Left lobe of liver (tissue), 2 donors: ENCODE results near the gene DDB1. TPM values are rescaled to one million over a fixed set of nuclear protein-coding genes. Genes with fewer than 3 reads are reported as not detected.
"Not testable (repeated sequence)": the region's sequence is repeated elsewhere in the genome, so short reads cannot be mapped to it uniquely, and the experiment has no call there.

Source experiments
- ATAC-seq: fragments of 200-7000 bp; cut with Tn5 transposase; one replicate; pipeline ENCODE4 v1.9.1; 2020; ENCODE audit warnings: mild to moderate bottlenecking, moderate library complexity
- DNase-seq: peaks from one replicate; pipeline ENCODE4 v3.0.0-alpha.2; 2020; ENCODE audit warnings: low spot score
- total RNA-seq: library from RNA; stranded (reverse); gene quantifications from one replicate; pipeline ENCODE4 v1.2.1, GENCODE V29; 2021
- donor health status: DM: no; HTN: no; CAD: no; lungs with moderate emphysema.
- donor health status: DM: no; HTN: yes; CAD: no.

The DDB1 gene
- total RNA-seq, 1 donor from 2014 or later: 105 TPM

- DNase-seq: no peak
- ATAC-seq: no peak
Measured at GRCh38 chr11:61274084-61274483, 58.8 kb downstream of the DDB1 start.

- ATAC-seq (peak; percentile 29), DNase-seq (no peak)
Measured at GRCh38 chr11:61273178-61274078, 59.5 kb downstream of the DDB1 start.

GRCh38 chr11:61272731-61273130, 60.2 kb downstream of the DDB1 start:
- no peak for ATAC-seq
- no peak for DNase-seq

GRCh38 chr11:61270354-61271076, 62.4 kb downstream of the DDB1 start:
- DNase-seq (no peak), ATAC-seq (no peak)

- ATAC-seq (no peak), DNase-seq (no peak)
Measured at GRCh38 chr11:61268588-61269250, 64.2 kb downstream of the DDB1 start.

DNA sequence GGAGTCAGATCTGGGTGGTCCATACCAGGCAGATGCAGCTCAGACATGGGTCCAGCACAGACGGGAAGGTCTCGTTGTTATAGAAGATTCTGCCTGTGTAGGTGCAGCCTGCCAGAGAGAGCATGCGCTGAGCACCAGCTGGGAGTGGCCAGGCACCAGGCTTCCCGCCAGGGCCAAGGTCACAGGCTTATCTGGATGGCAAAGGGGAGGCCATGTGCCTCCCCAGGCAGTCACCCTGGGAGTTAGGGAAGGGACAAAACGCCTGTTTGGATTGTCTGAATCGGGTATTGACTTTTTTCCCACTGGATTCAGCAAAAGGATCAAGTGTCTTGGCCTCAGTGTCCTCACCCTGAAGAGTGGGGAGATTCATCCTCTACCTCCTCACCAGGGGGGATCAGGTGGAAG, 65.5 kb downstream of the DDB1 start:
- DNase-seq (peak; percentile 95), ATAC-seq (peak; percentile 82)

GRCh38 chr11:61266602-61267001, 66.3 kb downstream of the DDB1 start:
- DNase-seq (no peak), ATAC-seq (no peak)

DNA sequence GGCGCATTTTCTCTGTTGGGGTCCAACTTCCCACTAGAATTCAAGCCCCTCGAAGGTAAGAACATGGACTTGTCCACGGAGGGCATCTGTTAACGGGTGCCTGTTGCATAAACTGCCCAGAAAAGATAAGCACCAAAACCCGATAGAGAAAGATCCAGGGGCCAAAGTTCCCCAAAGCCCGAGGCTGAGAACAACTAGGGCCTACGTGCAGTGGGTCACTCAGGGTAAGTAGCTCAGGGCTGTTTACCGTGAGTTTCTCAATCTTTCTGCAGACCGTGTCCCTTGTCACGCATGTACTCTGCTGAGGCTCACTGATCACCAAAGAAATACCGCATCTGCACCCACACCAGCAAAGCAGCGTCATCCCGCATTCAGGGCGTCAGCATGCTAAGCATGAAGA, 67.5 kb downstream of the DDB1 start:
- ATAC-seq: peak; percentile 70
- DNase-seq: peak; percentile 89

DNA sequence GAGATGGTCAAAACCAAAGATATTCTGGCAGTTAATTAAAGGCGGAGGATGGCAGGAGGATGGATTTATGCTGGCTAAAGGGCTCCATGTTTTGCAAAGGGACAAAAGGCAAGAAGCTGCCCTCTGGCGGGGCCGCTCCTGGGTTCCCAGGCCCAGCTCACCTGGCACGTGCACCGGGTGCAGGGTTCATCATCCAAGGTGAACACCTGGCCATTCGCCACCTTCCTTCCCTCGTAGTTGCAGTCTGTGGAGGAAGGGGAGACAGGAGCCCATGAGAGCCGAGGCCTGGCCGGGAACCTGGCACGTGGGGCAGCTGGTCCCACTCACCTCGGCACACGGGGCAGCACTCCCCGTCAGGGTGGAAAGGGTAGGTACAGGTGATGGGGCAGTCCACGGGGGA, 68.1 kb downstream of the DDB1 start:
- peak; percentile 90 for DNase-seq
- peak; percentile 61 for ATAC-seq

DNA sequence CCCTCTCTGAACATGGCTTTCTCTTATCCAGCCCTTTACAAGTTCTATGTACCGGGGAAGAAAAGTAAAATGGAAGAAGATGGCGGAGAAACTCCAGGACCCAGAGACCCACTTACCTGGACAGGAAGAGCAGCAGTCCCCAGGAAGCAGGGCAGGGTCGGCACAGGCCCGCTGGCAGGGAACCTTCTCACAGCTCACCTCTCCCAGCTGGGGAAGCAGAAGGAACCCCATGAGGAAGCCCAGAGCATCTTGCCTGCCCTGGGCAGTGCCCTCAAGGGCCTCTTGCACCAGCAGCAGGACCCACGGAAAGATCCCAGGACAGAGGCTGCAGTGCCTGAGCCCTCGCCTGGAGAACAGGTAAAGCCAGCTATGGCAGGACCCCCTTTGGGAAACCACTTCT, 68.5 kb downstream of the DDB1 start:
- no peak for DNase-seq
- no peak for ATAC-seq

DNA sequence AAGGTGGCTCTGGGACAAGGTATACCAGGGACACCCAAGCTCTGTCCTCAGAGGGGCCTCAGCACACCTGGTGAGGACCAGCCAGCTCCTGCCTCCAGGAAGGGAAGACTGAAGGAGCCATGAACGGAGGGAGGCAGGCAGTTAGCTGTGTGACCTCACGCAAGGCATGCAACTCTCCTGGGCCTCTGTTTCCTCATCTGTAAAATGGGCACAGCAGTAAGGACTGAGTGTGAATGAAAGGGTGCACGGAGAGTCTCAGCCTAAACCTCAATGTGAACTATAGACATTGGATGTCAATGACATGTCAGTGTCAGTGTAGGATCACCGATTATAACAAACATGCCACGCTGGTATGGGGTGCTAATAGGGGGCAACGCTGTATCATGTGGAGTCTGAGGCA, 73.5 kb downstream of the DDB1 start:
- ATAC-seq (no peak), DNase-seq (no peak)

DNA sequence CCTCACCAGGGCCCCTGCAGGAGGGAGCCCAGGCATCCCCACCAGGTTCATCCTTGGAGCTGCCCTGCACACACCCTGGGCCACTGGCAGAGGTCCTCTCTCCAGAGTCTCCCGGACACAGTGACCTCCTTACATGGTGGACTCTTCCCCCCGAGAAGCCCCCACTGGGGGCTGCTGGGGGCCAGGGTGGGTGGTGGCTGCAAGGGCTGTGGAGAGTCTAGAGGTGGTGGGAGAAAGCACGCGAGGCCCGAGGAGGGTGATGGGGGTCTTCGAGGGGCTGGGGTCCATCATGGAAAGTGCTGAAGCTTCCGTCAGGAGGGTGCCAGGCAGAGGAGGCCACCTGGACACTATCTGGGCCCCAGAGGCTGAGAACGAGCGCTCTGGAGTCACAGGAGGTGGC, 74.4 kb downstream of the DDB1 start:
- no peak for ATAC-seq
- no peak for DNase-seq

DNA sequence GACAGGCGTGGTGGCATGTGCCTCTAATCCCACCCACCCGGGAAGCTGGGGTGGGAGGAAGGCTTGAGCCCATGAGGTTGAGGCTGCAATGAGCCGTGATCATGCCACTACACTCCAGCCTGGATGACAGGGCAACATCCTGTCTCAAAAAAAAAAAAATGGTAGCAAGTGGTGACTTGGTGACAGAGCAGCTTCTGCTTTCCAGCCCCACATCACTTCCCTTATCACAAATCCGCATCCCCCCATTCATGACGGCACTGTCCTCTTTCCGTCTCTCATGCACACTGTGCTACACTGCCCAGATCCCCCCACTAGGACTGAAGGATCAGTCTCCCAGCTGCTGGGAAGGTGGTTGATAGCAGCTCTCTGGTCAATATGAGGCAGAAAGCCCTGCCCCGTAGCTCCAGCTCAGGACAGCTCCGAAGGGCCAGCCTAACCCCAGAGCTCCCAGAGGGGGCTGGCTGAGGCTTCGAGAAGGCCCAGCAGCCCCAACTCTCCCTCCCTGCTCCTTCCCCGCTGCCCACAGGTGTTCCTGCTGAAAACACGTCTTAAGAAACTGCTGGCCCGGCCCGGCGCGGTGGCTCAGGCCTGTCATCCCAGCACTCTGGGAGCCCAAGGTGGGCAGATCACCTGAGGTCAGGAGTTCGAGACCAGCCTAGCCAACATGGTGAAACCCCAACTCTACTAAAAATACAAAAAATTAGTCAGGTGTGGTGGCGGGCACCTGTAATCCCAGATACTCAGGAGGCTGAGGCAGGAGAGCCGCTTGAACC, 76.0 kb downstream of the DDB1 start:
- DNase-seq (no peak), ATAC-seq (no peak)

DNA sequence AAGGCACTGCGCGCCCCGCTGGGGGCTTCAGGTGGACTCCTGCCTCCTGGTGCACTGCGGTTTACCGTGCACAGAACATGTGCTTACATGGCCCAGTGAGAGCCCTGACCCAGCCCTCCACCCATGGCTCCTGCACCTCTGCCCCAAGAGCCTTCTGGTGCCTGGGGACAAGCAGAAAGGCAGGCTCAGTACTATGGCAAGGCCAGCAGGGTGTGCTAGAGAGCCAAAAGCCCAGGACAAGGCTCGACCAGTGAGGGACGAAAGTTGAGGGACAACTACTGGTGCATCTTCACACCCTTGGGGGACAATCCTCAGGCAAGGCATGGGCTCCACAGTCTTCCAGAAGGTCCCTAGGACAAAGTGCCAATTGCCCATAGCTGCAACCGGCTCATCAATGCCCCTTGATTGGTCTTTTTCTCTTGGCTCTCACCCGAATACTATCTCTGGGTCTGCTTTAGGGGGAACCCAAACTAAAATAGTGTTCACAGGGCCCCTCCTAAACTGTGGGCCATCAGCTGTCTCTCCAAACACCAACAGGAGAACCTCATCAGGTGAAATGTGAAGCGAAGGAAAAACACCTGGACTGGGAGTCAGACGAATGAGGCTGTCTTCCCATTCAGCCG, 78.4 kb downstream of the DDB1 start:
- peak; percentile 95 for ATAC-seq
- peak; percentile 75 for DNase-seq

DNA sequence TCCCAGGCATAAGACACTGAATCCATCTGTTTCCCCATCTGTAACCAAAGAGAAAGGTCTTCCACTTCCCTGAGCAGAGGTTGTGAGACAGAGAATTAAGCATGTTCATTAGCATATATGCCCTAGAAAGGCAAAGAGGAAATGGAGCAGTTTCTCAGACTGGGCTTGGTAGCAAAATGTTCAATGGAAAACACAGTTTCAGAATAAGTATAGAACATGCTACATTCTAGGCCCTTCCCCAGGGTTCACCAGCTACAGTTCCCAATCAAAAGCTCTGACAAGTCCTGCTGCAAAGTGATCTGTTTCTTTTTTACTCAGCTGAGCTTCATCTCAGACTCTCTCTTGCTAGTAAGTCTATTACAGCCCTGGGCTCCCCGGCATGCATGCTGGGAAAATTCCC, 80.6 kb downstream of the DDB1 start:
- ATAC-seq, DNase-seq: not testable (repeated sequence)

DNA sequence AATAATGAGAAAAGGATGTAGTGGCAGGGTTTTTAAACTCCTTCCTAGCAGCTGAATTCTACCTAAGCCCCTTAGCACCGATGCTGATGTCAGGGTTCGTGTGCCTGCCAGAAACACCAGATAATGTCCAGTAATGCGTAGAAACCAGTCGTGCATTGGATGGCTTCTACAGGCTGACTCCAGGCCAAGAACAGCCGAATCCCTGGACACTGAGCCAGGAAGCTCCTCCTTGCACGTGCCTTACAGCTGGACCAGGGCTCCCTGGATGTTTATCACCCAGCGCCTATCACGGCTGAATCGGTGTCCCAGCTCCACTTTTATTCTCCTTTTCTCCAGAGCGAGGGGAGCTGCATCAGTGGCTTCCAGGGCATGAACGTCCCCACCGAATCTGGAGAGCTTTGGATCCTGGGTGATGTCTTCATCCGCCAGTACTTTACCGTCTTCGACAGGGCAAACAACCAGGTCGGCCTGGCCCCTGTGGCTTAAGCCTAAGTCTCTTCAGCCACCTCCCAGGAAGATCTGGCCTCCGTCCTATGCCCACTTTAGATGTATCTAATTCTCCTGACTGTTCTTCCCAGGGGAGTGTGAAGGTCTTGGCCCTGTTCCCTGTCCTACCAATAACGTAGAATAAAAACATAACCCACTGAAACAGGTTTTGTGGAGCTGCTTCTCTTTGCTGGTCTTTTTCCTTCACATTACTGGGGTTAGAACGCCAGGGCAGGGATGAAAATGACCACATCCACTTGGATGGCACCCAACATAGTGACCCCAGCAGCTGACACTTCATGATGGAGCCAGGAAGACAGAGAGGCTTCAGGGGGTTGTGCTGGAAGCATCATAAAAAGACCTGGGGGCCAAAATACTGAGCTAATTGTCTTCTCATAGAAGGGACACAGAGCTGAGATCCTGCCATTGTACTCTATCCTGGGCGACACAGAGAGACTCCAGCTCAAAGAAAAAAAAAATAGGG, 81.8 kb downstream of the DDB1 start:
- ATAC-seq, DNase-seq: not testable (repeated sequence)
